Sigmoid colon (tissue), 7 donors: ENCODE results near the gene DIPK1B. TPM values are rescaled to one million over a fixed set of nuclear protein-coding genes. Genes with fewer than 3 reads are reported as not detected.

Experiments used
- DNase-seq: peaks from one replicate; pipeline ENCODE4 v3.0.0-alpha.2; 2019
- H3K27ac ChIP-seq, 4 donors: fragments of 200-600 bp; sonication (generic); one replicate each; pipeline ENCODE4 v1.5.1; 2016 to 2019; ENCODE audit warnings: mild to moderate bottlenecking in 1 of 4
- H3K27me3 ChIP-seq, 3 donors: fragments of 200-600 bp; sonication (generic); one replicate each; pipeline ENCODE4 v1.5.1; 2019; ENCODE audit warnings: mild to moderate bottlenecking in 1 of 3
- H3K36me3 ChIP-seq, 4 donors: fragments of 200-600 bp; sonication (generic); one replicate each; pipeline ENCODE4 v1.5.1; 2016 to 2019
- H3K4me1 ChIP-seq, 4 donors: fragments of 200-600 bp; sonication (generic); one replicate each; pipeline ENCODE4 v1.5.1; 2017 to 2019
- H3K4me3 ChIP-seq, 4 donors: fragments of 200-600 bp; sonication (generic); one replicate each; pipeline ENCODE4 v1.5.1; 2017 to 2019; ENCODE audit warnings: mild to moderate bottlenecking in 2 of 4, moderate library complexity in 1 of 4
- H3K9me3 ChIP-seq, 4 donors: fragments of 200-600 bp in 3 of 4; sonication (generic) in 3 of 4; one replicate each; pipeline versions ENCODE4 v1.5.1 to v1.6.1; 2013 to 2019
- CTCF ChIP-seq, 4 experiments: fragments of 450-650 bp in 3 of 4; fragments of 200-600 bp in 1 of 4; IDR thresholded peaks; one replicate each; pipeline ENCODE4 v1.5.1; 2016 to 2019; ENCODE audit warnings: antibody characterized with exemption in 4 of 4, mild to moderate bottlenecking in 3 of 4, moderate library complexity in 2 of 4
- EP300 ChIP-seq, 4 donors: sonication (generic); formaldehyde crosslinking; IDR thresholded peaks; one replicate each; pipeline ENCODE4 v1.6.1; 2017; ENCODE audit warnings: antibody characterized with exemption in 4 of 4
- POLR2A ChIP-seq, 2 donors: fragments of 450-650 bp; IDR thresholded peaks; one replicate each; pipeline ENCODE4 v1.6.1; 2016; ENCODE audit warnings: antibody characterized with exemption in 2 of 2, mild to moderate bottlenecking in 2 of 2, moderate library complexity in 2 of 2
- POLR2AphosphoS5 ChIP-seq, 4 donors: sonication (generic); formaldehyde crosslinking; IDR thresholded peaks; one replicate each; pipeline ENCODE4 v1.6.1; 2017; ENCODE audit warnings: antibody characterized with exemption in 4 of 4
- WGBS, 2 donors: extraction: QIAGEN DNeasy Blood & Tissue Kit; methylation state at CpG; one replicate each; pipeline ENCODE4 v1.1.7; 2013; 5-methylcytosine and 5-hydroxymethylcytosine counted together
- intact Hi-C: fragments of 100-400 bp; cut with DNase I; formaldehyde crosslinking; loops from one replicate; pipeline ENCODE4 v1.15.1; 2023
- polyA plus RNA-seq, 3 donors: library from polyadenylated mRNA; stranded (reverse); fragments of 200-250 nt; gene quantifications; one replicate each; pipeline ENCODE4 v1.2.3, GENCODE V29; 2013
- total RNA-seq, 4 donors: library from RNA; depleted of rRNA; stranded (reverse); fragments of >200 nt; gene quantifications; one replicate each; pipeline ENCODE4 v1.1.0, GENCODE V29; 2016
- donor health status: healthy with polysubstance abuse.
- donor health status: Bipolar disorder and iron deficiency.
- donor health status: healthy.

The DIPK1B gene
- total and polyA plus RNA-seq, 7 donors: 0.23 to 18.3 (median 9.6) TPM

DNA sequence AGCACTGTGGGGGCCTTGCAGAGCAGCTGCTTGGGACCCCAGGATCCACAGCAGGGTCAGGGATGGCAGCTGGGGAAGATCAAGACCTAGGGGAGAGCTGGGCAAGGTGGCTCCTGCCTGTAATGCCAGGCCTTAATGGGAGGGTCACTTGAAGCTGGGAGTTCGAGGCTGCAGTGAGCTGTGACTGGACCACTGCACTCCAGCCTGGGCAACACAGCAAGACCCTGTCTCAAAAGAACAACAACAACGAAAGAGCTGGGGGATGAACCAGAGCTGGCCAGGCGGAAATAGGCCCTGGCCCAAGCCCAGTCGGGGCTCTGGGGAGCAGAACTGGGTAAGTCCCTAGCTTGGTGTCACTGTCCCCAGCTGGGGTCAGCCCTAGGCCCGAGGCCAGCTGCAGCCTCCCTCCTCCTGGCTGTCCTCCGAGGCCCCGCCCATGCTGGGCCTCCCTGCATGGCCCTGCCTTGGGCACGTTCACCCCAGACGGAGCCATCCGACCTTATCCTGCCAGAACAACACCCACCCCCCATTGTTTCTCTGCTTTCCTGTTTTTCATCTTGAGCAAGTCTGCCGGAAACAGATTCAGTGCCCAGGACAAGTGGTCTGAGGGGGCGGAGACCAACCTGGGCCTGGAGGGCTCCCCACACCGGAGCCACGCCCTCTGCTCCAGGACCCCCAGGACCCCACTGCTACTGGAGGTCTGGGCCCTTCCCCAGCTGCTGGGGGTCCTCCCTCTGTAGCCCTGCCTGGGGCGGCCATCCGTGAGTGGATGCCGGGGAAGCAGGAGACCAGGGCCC is 1.9 kb downstream of the DIPK1B start:
- no peak overlapping the region for H3K4me3 ChIP-seq
- intact Hi-C loops: no loop called here
- no peaks in the 10 kb centered on the region for H3K36me3 ChIP-seq
- TF ChIP-seq EP300 (IDR thresholded peaks at IDR 0.05): no peak
- TF ChIP-seq POLR2AphosphoS5 (IDR thresholded peaks at IDR 0.05): peak in 1 of 4 donors; percentile 40
- DNase-seq: no peak
- 54 to 56% methylated on average over 17 of the region's 17 CpGs for WGBS, 2 donors
- H3K4me1 ChIP-seq: peaks cover 0 to 26% (median 22%) of the 10 kb centered on the region in 4 donors
- peaks cover 0 to 20% (median 20%) of the 10 kb centered on the region in 3 donors for H3K27me3 ChIP-seq
- peak overlapping the region; percentile 66 to 76 (median 74) for H3K27ac ChIP-seq
- H3K9me3 ChIP-seq: no peaks in the 10 kb centered on the region

- Histone ChIP-seq H3K27me3 (peaks cover 0 to 20% (median 20%) of the 10 kb centered on the region in 3 donors), H3K36me3 (no peaks in the 10 kb centered on the region), H3K4me3 (no peak overlapping the region), H3K9me3 (no peaks in the 10 kb centered on the region), H3K4me1 (peaks cover 0 to 32% (median 26%) of the 10 kb centered on the region in 4 donors), H3K27ac (peak overlapping the region; percentile 3 to 62 (median 28))
- intact Hi-C loops: no loop called here
- no peak for TF ChIP-seq EP300 (IDR thresholded peaks at IDR 0.05)
- no peak for TF ChIP-seq POLR2AphosphoS5 (IDR thresholded peaks at IDR 0.05)
- TF ChIP-seq POLR2A (IDR thresholded peaks at IDR 0.05): no peak
- TF ChIP-seq CTCF (IDR thresholded peaks at IDR 0.05): no peak
- DNase-seq: no peak
- 24 to 52% methylated on average over 8 of the region's 8 CpGs for WGBS, 2 donors
These were observed 2.5 kb downstream of the DIPK1B start for GRCh38 chr9:136714893-136715274.

DNA sequence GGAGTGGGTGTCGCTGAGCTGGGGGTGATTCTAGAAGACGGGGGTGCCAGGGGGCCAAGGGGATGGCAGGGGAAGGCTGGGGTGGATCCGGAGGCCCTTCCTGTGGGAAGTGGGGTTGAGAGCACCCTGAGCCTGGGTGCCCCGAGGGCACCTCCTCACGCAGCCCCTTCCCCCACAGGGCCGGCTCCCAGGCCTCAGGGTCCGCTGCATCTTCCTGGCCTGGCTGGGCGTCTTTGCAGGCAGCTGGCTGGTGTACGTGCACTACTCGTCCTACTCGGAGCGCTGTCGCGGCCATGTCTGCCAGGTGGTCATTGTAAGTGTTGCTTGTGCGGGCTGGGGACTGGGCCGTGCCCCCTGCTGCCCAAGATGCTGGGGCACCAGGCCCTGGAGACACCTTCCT is 5.0 kb downstream of the DIPK1B start:
- no peaks in the 10 kb centered on the region for H3K9me3 ChIP-seq
- TF ChIP-seq EP300 (IDR thresholded peaks at IDR 0.05) (no peak), CTCF (IDR thresholded peaks at IDR 0.05) (no peak), POLR2A (IDR thresholded peaks at IDR 0.05) (no peak), POLR2AphosphoS5 (IDR thresholded peaks at IDR 0.05) (no peak)
- H3K36me3 ChIP-seq: peaks cover 0 to 12% (median 6%) of the 10 kb centered on the region in 4 donors
- no peak overlapping the region for H3K27ac ChIP-seq
- peaks cover 0 to 13% (median 13%) of the 10 kb centered on the region in 3 donors for H3K27me3 ChIP-seq
- 52 to 84% methylated on average over 16 of the region's 16 CpGs for WGBS, 2 donors
- intact Hi-C loops: no loop called here
- no peak overlapping the region for H3K4me3 ChIP-seq
- H3K4me1 ChIP-seq: peaks cover 0 to 48% (median 37%) of the 10 kb centered on the region in 4 donors
- DNase-seq: no peak

GRCh38 chr9:136718345-136719194 is 6.2 kb downstream of the DIPK1B start:
- no peaks in the 10 kb centered on the region for H3K9me3 ChIP-seq
- intact Hi-C loops: no loop called here
- no peak overlapping the region for H3K4me3 ChIP-seq
- WGBS, 2 donors: 30 to 70% methylated on average over 20 of the region's 20 CpGs
- TF ChIP-seq POLR2AphosphoS5 (IDR thresholded peaks at IDR 0.05) (no peak), POLR2A (IDR thresholded peaks at IDR 0.05) (no peak)
- peaks cover 0 to 3% (median 3%) of the 10 kb centered on the region in 3 donors for H3K27me3 ChIP-seq
- H3K4me1 ChIP-seq: peaks cover 0 to 46% (median 29%) of the 10 kb centered on the region in 4 donors
- peaks cover 9 to 23% (median 16%) of the 10 kb centered on the region in 4 donors for H3K36me3 ChIP-seq
- no peak for DNase-seq
- H3K27ac ChIP-seq: peak overlapping the region in 2 of 4 donors; percentile 32 to 74

DNA sequence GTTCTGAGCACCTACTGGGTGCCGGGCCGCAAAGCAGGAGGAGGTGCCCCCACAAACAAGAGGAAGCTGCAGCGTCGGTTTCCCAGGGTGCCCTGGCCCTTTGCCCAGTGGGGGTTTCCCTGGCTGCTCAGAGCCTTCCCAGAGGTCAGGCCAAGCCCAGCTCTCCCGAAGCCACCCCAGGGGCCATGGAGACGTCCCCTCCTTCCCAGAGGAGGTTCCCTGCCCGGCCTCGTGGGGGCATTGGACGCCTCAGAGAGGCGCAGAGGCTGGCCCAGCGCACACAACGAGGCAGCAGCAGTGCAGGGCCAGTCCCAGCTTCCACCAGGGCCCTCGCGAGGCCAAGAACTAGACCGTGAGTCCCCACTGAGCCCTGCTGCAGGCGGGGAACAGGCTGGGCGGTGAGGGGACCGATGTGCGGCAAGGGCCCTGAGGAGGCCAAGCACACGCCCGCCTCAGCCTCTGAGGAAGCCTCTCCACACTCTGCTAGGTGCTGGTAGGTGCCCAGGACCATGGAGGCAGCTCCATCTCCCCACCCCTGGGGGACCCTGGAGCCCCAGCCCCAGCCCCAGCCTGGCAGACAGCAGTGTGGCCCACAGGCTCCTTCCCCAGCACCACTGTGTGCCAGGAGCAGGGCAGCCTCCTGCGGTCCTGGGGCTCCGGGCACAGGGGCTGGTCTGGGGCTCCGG is 7.0 kb downstream of the DIPK1B start:
- WGBS, 2 donors: 16 to 54% methylated on average over 24 of the region's 24 CpGs
- intact Hi-C loops: no loop called here

More for the DNA sequence above, 7.0 kb downstream of the DIPK1B start:
- TF ChIP-seq POLR2A (IDR thresholded peaks at IDR 0.05) (no peak), POLR2AphosphoS5 (IDR thresholded peaks at IDR 0.05) (no peak), EP300 (IDR thresholded peaks at IDR 0.05) (no peak), CTCF (IDR thresholded peaks at IDR 0.05) (no peak)
- Histone ChIP-seq H3K4me3 (no peak overlapping the region), H3K4me1 (peaks cover 0 to 47% (median 27%) of the 10 kb centered on the region in 4 donors), H3K36me3 (peaks cover 17 to 31% (median 23%) of the 10 kb centered on the region in 4 donors), H3K9me3 (no peaks in the 10 kb centered on the region), H3K27me3 (no peaks in the 10 kb centered on the region), H3K27ac (peak overlapping the region in 3 of 4 donors; percentile 32 to 74 (median 73))
- DNase-seq: no peak
